GM21529 (cell line): ENCODE measurements around the gene DDX5.

Source experiments
- ATAC-seq: cut with Tn5 transposase; IDR thresholded peaks from one replicate; pipeline ENCODE4 v1.9.1; 2021; ENCODE audit not compliant: unreplicated experiment

DDX5 gene

GRCh38 chr17:64448665-64449512, 57.2 kb downstream of the DDX5 start, which contains the start of gene MILR1:
Gene MILR1, plus strand, starts transcription at chr17:64449115. Its CDS starts 54 bp downstream, at chr17:64449169.
- no peak for ATAC-seq
